NCI-H2107 (cell line): Measurements from ENCODE around the gene GRAMD1A.
A peak's percentile ranks its signal among the peaks of the same experiment; 100 is the strongest.
"Not testable (repeated sequence)": the region's sequence is repeated elsewhere in the genome, so short reads cannot be mapped to it uniquely, and the experiment has no call there.

Source experiments
- DNase-seq: peaks from one replicate; lab custom pipeline; 2025; lab: John Stamatoyannopoulos, UW

The GRAMD1A gene

GRCh38 chr19:35021016-35021415, 20.9 kb downstream of the GRAMD1A start:
- no peak for DNase-seq

GRCh38 chr19:35021596-35021995, 21.5 kb downstream of the GRAMD1A start:
- DNase-seq = no peak

GRCh38 chr19:35022460-35022859, 22.3 kb downstream of the GRAMD1A start:
- DNase-seq = no peak

GRCh38 chr19:35023428-35023827, 23.3 kb downstream of the GRAMD1A start:
- DNase-seq = no peak

GRCh38 chr19:35024095-35024494, 24.0 kb downstream of the GRAMD1A start:
- DNase-seq = no peak

- no peak for DNase-seq
Measured at GRCh38 chr19:35025969-35026368, 25.8 kb downstream of the GRAMD1A start.

- DNase-seq = no peak
Measured at GRCh38 chr19:35026418-35026817, 26.3 kb downstream of the GRAMD1A start.

- DNase-seq = no peak
Measured at GRCh38 chr19:35027009-35027408, 26.9 kb downstream of the GRAMD1A start.

- no peak for DNase-seq
Measured at GRCh38 chr19:35027851-35028599, 27.9 kb downstream of the GRAMD1A start.

GRCh38 chr19:35028600-35028885, 28.4 kb downstream of the GRAMD1A start:
- not testable (repeated sequence) for DNase-seq

GRCh38 chr19:35029275-35029736, 29.2 kb downstream of the GRAMD1A start:
- not testable (repeated sequence) for DNase-seq

- DNase-seq = no peak
Measured at GRCh38 chr19:35029737-35030256, 29.7 kb downstream of the GRAMD1A start.

GRCh38 chr19:35030257-35031071, 30.3 kb downstream of the GRAMD1A start, which contains the start of gene SCN1B:
Gene SCN1B, plus strand, starts transcription at chr19:35030470. Its CDS starts 351 bp downstream, at chr19:35030821.
- peak; percentile 17 for DNase-seq

GRCh38 chr19:35031072-35031881, 31.2 kb downstream of the GRAMD1A start:
- no peak for DNase-seq

- DNase-seq = no peak
Measured at GRCh38 chr19:35032356-35032865, 32.3 kb downstream of the GRAMD1A start.

- DNase-seq = no peak
Measured at GRCh38 chr19:35033067-35034004, 33.2 kb downstream of the GRAMD1A start.

GRCh38 chr19:35034005-35034502, 33.9 kb downstream of the GRAMD1A start:
- DNase-seq = peak; percentile 25

- no peak for DNase-seq
Measured at GRCh38 chr19:35034588-35035382, 34.7 kb downstream of the GRAMD1A start.

GRCh38 chr19:35037716-35038622, 37.8 kb downstream of the GRAMD1A start:
- DNase-seq = no peak
